NB4 (cell line): ENCODE measurements around the gene RDH13.

ENCODE experiments used
- DNase-seq: peaks from one replicate; pipeline ENCODE4 v3.0.0; 2010; ENCODE audit warnings: low read depth
- H3K4me3 ChIP-seq: one replicate; pipeline ENCODE4 v1.5.1; 2011; ENCODE audit warnings: mild to moderate bottlenecking, low read depth, low read length, moderate library complexity
- MAX ChIP-seq: IDR thresholded peaks from 2 replicates; pipeline ENCODE4 v1.6.1; 2011; ENCODE audit warnings: low read depth, low read length
- MYC ChIP-seq: IDR thresholded peaks from 2 replicates; pipeline ENCODE4 v1.6.1; 2011; ENCODE audit warnings: low read depth, low read length
- POLR2A ChIP-seq: IDR thresholded peaks from 2 replicates; pipeline ENCODE4 v1.6.1; 2011; ENCODE audit warnings: mild to moderate bottlenecking; ENCODE audit not compliant: insufficient read length; ENCODE audit errors: extremely low read depth
- TF ChIP-seq, protein P1 (sequence below): IDR thresholded peaks from one replicate; pipeline ENCODE4 v1.5.1; 2012; ENCODE audit warnings: low read depth, low read length

The RDH13 gene

GRCh38 chr19:55047951-55048350, 15.0 kb downstream of the RDH13 start:
- no peak for DNase-seq
- H3K4me3 ChIP-seq, result no peak overlapping the region
- TF ChIP-seq MYC (no peak), POLR2A (no peak)

DNA sequence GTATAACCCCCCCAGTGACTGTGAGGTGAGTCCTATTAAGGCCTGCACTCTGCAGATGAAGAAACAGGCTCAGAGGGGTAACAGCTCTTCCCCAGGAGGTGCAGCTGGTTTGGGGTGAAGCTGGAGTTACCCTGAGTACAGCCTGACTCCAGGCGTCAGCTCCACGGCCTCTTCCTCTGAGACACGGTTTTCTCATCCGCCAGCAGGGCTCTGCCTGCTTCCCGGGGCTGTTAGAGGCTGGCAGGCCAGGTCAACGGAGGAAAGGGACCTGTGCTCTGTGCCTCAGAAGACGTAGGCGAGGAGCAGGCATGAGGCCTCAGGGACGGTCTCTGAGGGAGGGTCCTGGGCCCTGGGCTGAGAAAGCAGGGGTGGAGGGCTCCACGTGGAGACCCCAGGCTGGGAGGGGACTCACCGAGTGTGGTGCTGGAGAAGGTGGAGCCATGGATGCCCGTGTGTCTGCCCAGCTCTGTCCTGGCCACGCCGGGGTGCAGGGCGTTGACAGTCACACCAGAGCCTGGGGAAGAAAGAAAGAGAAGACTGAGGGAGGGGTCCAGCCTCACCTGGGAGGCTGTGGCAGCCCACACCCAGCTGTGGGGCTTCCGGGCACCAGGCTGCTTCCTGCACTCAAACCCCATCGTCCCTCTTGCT, 15.8 kb downstream of the RDH13 start:
- TF ChIP-seq MAX, result no peak
- no peak for TF ChIP-seq POLR2A
- TF ChIP-seq, protein P1, sequence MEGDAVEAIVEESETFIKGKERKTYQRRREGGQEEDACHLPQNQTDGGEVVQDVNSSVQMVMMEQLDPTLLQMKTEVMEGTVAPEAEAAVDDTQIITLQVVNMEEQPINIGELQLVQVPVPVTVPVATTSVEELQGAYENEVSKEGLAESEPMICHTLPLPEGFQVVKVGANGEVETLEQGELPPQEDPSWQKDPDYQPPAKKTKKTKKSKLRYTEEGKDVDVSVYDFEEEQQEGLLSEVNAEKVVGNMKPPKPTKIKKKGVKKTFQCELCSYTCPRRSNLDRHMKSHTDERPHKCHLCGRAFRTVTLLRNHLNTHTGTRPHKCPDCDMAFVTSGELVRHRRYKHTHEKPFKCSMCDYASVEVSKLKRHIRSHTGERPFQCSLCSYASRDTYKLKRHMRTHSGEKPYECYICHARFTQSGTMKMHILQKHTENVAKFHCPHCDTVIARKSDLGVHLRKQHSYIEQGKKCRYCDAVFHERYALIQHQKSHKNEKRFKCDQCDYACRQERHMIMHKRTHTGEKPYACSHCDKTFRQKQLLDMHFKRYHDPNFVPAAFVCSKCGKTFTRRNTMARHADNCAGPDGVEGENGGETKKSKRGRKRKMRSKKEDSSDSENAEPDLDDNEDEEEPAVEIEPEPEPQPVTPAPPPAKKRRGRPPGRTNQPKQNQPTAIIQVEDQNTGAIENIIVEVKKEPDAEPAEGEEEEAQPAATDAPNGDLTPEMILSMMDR, result no peak
- no peak for TF ChIP-seq MYC
- H3K4me3 ChIP-seq, result no peak overlapping the region
- no peak for DNase-seq

DNA sequence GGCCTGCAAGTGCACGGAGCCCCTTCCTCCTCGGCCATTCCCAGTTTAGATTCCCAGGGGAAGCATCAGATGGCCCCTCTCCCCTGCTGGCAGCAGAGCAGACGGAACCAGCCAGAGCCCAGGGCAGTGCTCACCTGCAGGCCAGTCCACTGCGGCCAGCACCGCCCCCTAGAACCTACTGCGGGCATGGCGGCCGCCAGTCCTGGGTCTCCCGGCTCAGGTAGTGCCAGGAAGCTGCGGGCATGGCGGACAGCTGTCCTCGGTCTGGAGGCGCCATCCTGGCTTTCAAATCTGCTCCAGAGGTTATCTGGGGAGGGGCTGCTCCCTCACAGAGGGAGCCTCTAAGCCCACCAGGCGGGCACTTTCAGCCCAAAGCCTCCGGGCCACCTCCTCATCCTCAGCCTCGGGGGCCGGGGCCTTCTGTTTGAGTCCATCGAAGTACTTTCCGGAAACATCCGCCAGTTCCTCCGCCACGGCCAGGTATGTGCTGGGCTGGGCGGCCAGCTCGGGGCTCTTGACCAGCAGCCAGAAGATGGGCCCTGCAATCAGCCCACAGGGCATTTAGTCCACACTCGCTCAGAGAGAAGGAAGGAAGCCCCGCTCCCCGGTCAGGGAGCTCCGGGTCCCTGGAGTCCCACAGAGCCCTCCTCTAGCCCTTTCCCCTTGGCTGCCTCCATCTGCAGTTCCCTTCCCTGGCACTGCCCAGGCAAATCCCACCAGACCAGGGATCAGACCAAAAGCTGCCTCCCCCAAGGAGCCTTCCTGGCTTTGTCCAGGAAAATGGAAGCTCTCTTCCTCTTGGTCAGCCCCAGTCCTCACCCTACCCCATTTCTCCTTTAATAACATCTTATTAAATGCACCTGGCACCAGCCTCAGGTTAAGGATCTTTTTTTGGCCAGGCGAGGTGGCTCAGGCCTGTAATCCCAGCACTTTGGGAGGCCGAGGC, 17.9 kb downstream of the RDH13 start:
- DNase-seq, result no peak
- H3K4me3 ChIP-seq, result no peak overlapping the region
- TF ChIP-seq POLR2A, result no peak

DNA sequence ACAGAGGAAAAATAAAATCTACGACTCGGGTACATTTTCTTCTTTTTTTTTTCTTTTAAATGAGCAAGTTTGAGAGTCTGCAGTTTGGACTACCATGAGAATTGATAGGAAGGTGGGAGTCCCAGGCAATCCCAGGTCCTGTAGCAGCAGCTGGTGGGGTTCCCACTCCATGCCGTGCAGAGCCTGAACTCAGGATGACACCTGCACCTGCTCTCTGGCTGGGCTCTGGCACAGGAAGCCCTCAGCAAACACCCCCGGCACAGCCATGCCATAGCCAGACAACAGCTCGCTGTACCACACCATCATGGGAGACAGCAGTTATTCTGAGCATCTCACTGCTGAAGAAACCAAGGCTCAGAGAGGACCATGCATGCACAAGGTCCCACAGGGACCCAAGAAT, 18.7 kb downstream of the RDH13 start:
- no peak for DNase-seq
- no peak for TF ChIP-seq MYC
- H3K4me3 ChIP-seq, result no peak overlapping the region

- no peak for DNase-seq
- TF ChIP-seq MAX, result no peak
- TF ChIP-seq, protein P1, result no peak
- TF ChIP-seq POLR2A, result no peak
- no peak for TF ChIP-seq MYC
- H3K4me3 ChIP-seq, result no peak overlapping the region
Measured at GRCh38 chr19:55042688-55043087, 20.3 kb downstream of the RDH13 start.

- no peak for DNase-seq
- TF ChIP-seq MYC (no peak), MAX (no peak), POLR2A (no peak)
- TF ChIP-seq, protein P1, result no peak
- no peak overlapping the region for H3K4me3 ChIP-seq
Measured at GRCh38 chr19:55042344-55042678, 20.6 kb downstream of the RDH13 start.

DNA sequence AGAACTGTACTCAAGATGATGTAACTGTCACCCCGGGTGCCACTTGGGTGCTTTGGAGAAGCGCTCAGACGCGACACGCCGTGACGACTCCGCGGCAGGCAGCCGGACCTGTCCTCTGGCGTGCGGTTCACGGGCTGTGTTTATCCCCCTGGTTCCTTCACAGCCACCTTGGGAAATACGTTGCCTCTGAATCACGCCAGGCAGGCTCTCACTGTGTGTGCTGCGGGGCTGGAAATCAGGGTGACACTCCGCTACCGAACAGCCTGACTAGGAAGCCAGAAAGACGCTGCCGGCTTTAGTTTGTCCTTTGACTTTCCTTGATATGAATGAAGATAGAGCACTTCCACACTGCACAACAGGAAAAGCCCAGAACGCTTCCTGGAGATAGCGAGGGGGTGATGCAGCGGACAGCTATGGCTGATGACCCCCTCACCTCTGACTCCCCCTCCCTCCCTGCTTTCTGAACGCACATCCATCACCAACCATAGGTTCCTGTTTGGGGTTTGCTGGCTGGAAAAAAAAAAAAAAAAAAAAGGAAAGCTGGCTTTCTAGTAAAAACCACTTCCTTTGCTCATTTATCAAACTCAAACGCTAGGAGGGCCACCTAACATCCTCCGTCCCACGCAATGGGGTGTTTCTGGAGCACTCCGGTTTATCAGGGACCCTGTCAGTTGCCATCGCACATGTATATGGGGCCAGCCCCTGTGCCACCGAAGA, 21.2 kb downstream of the RDH13 start:
- DNase-seq, result no peak
- no peak overlapping the region for H3K4me3 ChIP-seq
- TF ChIP-seq, protein P1, result no peak
- TF ChIP-seq MYC (no peak), MAX (no peak), POLR2A (no peak)
